ENCODE results near the gene PRTG.

The PRTG gene

DNA sequence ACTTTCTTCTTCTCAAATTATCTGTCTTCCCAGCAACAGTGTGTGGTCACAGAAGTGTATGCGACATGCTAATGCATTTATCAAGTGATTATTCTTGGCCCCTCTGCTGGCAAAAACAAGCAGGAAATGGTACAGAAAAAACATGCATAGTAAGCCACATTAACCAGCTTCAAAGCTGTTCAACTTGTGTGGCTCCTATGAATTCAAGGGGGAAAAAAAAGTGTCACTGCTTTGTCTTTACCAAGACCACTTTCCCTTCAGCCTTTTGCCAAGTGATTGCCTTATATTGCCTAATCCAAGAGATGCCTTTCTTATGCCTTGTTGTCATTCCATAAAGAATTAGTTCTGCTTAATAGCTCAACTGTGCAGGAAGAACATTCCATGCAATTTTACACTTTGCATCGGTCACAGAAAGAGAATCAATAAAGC lies 39.1 kb downstream of the PRTG start:
- TF ChIP-seq FOXP2 (optimal IDR thresholded peaks at IDR 0.05; ENCODE audit: borderline replicate concordance, extremely low read depth, extremely low read length, insufficient read depth) (no peak), TAF1 (IDR thresholded peaks at IDR 0.05; ENCODE audit: borderline replicate concordance, insufficient read depth, low read length) (no peak), SIN3A (IDR thresholded peaks at IDR 0.05; ENCODE audit: borderline replicate concordance, insufficient read depth, low read length) (no peak), POLR2AphosphoS5 (IDR thresholded peaks at IDR 0.05; ENCODE audit: low read depth, low read length) (no peak)
- TF ChIP-seq, protein P1, sequence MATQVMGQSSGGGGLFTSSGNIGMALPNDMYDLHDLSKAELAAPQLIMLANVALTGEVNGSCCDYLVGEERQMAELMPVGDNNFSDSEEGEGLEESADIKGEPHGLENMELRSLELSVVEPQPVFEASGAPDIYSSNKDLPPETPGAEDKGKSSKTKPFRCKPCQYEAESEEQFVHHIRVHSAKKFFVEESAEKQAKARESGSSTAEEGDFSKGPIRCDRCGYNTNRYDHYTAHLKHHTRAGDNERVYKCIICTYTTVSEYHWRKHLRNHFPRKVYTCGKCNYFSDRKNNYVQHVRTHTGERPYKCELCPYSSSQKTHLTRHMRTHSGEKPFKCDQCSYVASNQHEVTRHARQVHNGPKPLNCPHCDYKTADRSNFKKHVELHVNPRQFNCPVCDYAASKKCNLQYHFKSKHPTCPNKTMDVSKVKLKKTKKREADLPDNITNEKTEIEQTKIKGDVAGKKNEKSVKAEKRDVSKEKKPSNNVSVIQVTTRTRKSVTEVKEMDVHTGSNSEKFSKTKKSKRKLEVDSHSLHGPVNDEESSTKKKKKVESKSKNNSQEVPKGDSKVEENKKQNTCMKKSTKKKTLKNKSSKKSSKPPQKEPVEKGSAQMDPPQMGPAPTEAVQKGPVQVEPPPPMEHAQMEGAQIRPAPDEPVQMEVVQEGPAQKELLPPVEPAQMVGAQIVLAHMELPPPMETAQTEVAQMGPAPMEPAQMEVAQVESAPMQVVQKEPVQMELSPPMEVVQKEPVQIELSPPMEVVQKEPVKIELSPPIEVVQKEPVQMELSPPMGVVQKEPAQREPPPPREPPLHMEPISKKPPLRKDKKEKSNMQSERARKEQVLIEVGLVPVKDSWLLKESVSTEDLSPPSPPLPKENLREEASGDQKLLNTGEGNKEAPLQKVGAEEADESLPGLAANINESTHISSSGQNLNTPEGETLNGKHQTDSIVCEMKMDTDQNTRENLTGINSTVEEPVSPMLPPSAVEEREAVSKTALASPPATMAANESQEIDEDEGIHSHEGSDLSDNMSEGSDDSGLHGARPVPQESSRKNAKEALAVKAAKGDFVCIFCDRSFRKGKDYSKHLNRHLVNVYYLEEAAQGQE (IDR thresholded peaks at IDR 0.05; ENCODE audit: insufficient read depth in 1 of 2, low read depth in 2 of 2, low read length in 2 of 2): no peak

DNA sequence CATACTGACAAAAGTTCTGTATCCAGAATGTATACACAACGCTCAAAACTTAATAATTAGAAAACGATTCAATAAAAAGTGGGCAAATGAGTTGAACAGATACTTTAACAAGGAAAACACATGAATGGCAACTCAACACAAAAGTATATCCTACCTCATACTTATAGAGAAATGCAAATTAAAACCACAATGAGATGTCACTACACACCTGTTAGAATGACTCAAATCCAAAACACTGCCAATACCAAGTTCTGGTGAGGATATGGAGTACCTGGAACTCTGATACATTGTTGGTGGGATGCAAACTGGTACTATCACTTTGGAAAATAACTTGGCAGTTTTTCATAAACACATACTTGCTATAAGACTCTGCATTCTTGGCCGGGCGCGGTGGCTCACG lies 42.1 kb downstream of the PRTG start:
- TF ChIP-seq TAF1 (IDR thresholded peaks at IDR 0.05; ENCODE audit: borderline replicate concordance, insufficient read depth, low read length): no peak
- TF ChIP-seq POLR2AphosphoS5 (IDR thresholded peaks at IDR 0.05; ENCODE audit: low read depth, low read length): no peak
- TF ChIP-seq SIN3A (IDR thresholded peaks at IDR 0.05; ENCODE audit: borderline replicate concordance, insufficient read depth, low read length): no peak
- TF ChIP-seq, protein P1 (IDR thresholded peaks at IDR 0.05; ENCODE audit: insufficient read depth in 1 of 2, low read depth in 2 of 2, low read length in 2 of 2): no peak
- TF ChIP-seq FOXP2 (optimal IDR thresholded peaks at IDR 0.05; ENCODE audit: borderline replicate concordance, extremely low read depth, extremely low read length, insufficient read depth): no peak

- TF ChIP-seq POLR2AphosphoS5 (IDR thresholded peaks at IDR 0.05; ENCODE audit: low read depth, low read length) (no peak), TAF1 (IDR thresholded peaks at IDR 0.05; ENCODE audit: borderline replicate concordance, insufficient read depth, low read length) (no peak)
Observed at GRCh38 chr15:55698653-55699052, 44.3 kb downstream of the PRTG start.

DNA sequence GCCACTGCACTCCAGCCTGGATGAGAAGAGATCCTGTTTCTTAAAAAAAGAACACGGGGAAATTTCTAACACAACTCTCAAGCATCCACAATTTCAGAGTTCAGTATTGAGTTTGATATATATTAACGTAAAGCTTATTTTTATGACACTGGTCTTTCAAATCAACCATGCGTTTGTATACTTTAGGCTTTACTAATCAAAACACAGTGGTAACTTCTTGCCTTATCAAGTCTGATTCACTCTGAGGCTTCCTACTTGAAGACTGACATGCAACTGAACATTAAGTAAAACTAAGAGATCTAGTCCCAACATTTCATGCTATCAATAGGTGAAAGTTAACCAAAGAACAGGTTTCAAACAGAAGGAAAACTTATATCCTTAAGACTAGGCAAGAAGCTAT lies 46.7 kb downstream of the PRTG start:
- no peak for TF ChIP-seq TAF1 (IDR thresholded peaks at IDR 0.05; ENCODE audit: borderline replicate concordance, insufficient read depth, low read length)
- no peak for TF ChIP-seq POLR2AphosphoS5 (IDR thresholded peaks at IDR 0.05; ENCODE audit: low read depth, low read length)

GRCh38 chr15:55695432-55695831 lies 47.5 kb downstream of the PRTG start:
- TF ChIP-seq FOXP2 (optimal IDR thresholded peaks at IDR 0.05; ENCODE audit: borderline replicate concordance, extremely low read depth, extremely low read length, insufficient read depth) (no peak), TAF1 (IDR thresholded peaks at IDR 0.05; ENCODE audit: borderline replicate concordance, insufficient read depth, low read length) (no peak), SIN3A (IDR thresholded peaks at IDR 0.05; ENCODE audit: borderline replicate concordance, insufficient read depth, low read length) (no peak), POLR2AphosphoS5 (IDR thresholded peaks at IDR 0.05; ENCODE audit: low read depth, low read length) (no peak)
- TF ChIP-seq, protein P1 (IDR thresholded peaks at IDR 0.05; ENCODE audit: insufficient read depth in 1 of 2, low read depth in 2 of 2, low read length in 2 of 2): no peak

DNA sequence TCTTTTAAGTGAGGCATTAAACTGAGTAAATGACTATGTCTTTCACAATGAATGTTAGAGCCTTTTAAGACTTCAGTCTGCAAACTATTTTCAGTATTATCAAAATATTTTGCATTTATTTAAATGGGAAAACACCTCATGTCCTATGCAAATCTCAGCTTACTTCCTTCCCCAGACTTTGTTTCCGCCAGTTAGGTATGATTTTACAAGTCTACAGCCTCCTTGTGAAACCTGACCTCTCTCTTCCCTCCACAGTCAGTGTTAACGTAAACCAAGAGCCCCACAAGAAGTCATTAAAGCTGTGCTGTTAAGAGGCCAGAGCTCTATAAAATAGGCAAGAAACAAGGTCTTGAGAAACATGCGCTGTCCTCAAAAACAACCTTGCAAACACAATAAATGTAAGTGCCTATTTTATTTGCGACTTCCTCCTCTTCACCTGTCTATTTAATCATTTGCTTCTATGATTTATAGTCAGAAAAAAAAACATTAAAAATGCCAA lies 48.3 kb downstream of the PRTG start:
- TF ChIP-seq FOXP2 (optimal IDR thresholded peaks at IDR 0.05; ENCODE audit: borderline replicate concordance, extremely low read depth, extremely low read length, insufficient read depth): no peak

- no peak for TF ChIP-seq POLR2AphosphoS5 (IDR thresholded peaks at IDR 0.05; ENCODE audit: low read depth, low read length)
- TF ChIP-seq FOXP2 (optimal IDR thresholded peaks at IDR 0.05; ENCODE audit: borderline replicate concordance, extremely low read depth, extremely low read length, insufficient read depth): no peak
- no peak for TF ChIP-seq SIN3A (IDR thresholded peaks at IDR 0.05; ENCODE audit: borderline replicate concordance, insufficient read depth, low read length)
- no peak for TF ChIP-seq TAF1 (IDR thresholded peaks at IDR 0.05; ENCODE audit: borderline replicate concordance, insufficient read depth, low read length)
- TF ChIP-seq, protein P1 (IDR thresholded peaks at IDR 0.05; ENCODE audit: insufficient read depth in 1 of 2, low read depth in 2 of 2, low read length in 2 of 2): no peak
Observed at GRCh38 chr15:55687792-55688191, 55.2 kb downstream of the PRTG start.
